PFSK-1 (cell line): Measurements from ENCODE around the gene SMIM1.

ENCODE experiments used
- FOXP2 ChIP-seq: optimal IDR thresholded peaks from 2 replicates; pipeline ENCODE3; 2011; ENCODE audit warnings: borderline replicate concordance, control low read depth, inconsistent platforms; ENCODE audit not compliant: insufficient read depth; ENCODE audit errors: extremely low read length, extremely low read depth
- POLR2AphosphoS5 ChIP-seq: IDR thresholded peaks from 2 replicates; pipeline ENCODE4 v1.6.1; 2012; ENCODE audit warnings: low read depth, mild to moderate bottlenecking, control low read depth, low read length, moderate library complexity
- REST ChIP-seq, 2 experiments: IDR thresholded peaks; 2 replicates each; pipeline versions ENCODE4 v1.6.1 to v1.8.0; 2011 to 2012; ENCODE audit warnings: low read depth in 2 of 2, low read length in 2 of 2, control low read depth in 1 of 2, inconsistent platforms in 1 of 2, mild to moderate bottlenecking in 1 of 2, moderate library complexity in 1 of 2; ENCODE audit not compliant: insufficient read depth in 1 of 2

- TF ChIP-seq POLR2AphosphoS5: no peak
- TF ChIP-seq REST (IDR thresholded peaks at IDR 0.05; ENCODE audit: insufficient read depth in 1 of 2, low read depth in 2 of 2, low read length in 2 of 2): no peak
- TF ChIP-seq FOXP2: no peak
These were observed 2.5 kb downstream of the SMIM1 start for GRCh38 chr1:3774946-3775489.
